ENCODE results near the gene KRTAP5-6. TPM values are rescaled to one million over a fixed set of nuclear protein-coding genes. Genes with fewer than 3 reads are reported as not detected.

Gene KRTAP5-6
- total RNA-seq, 5 donors from 2014 or later (not counting 1 experiment from before 2014, with no cell fraction given) = not detected

- CTCF ChIA-PET = interaction anchor here (0.5 to 4.3 kb wide), 26 partner anchors 10 to 743 kb away, joined by 3 to 70 read pairs (median 4); partner anchors contain the start of gene SYT8 (in 2 of the 2)
- peak; percentile 81 to 88 (median 85) for ATAC-seq (replicated peaks in 1 of 4)
- POLR2A ChIA-PET = no interaction called here
- H3K9me3 Mint-ChIP-seq = peaks cover 0 to 3% (median 0%) of the 10 kb centered on the region in 3 donors
- WGBS (ENCODE audit: insufficient coverage) = 50% methylated on average over 38 of the region's 45 CpGs
- no peaks in the 10 kb centered on the region for H3K36me3 Mint-ChIP-seq
- peak; percentile 30 to 89 (median 69) for DNase-seq
- no peaks in the 10 kb centered on the region for H3K9me3 ChIP-seq
- H3K27ac Mint-ChIP-seq = no peak overlapping the region
- peaks cover 0 to 31% of the 10 kb centered on the region in 2 experiments for H3K4me1 ChIP-seq (ENCODE audit: control insufficient read depth in 1 of 2, extremely low read depth in 1 of 2, insufficient read depth in 2 of 2, low read length in 2 of 2)
- H3K27ac ChIP-seq (ENCODE audit: low read length) = no peak overlapping the region
- H3K4me1 Mint-ChIP-seq = peaks cover 4 to 11% (median 9%) of the 10 kb centered on the region in 3 donors
- H3K4me3 ChIP-seq (ENCODE audit: control insufficient read depth in 1 of 2, extremely low read depth in 1 of 2, low read length in 1 of 2) = peak overlapping the region in 1 of 2 donors; percentile 34
- peaks cover 0 to 68% of the 10 kb centered on the region in 2 experiments for H3K27me3 ChIP-seq (replicated peaks in 1 of 2; ENCODE audit: control insufficient read depth in 2 of 2, extremely low read depth in 1 of 2, insufficient read depth in 2 of 2, low read length in 1 of 2)
- no peaks in the 10 kb centered on the region for H3K36me3 ChIP-seq (ENCODE audit: control insufficient read depth in 2 of 2, extremely low read depth in 1 of 2, insufficient read depth in 1 of 2, low read length in 1 of 2)
- H3K27me3 Mint-ChIP-seq = peaks cover 8 to 40% of the 10 kb centered on the region in 2 donors
- peak overlapping the region in 1 of 3 donors; percentile 24 for H3K4me3 Mint-ChIP-seq
Measured at GRCh38 chr11:1694064-1694845, 2.7 kb upstream of the KRTAP5-6 start.

GRCh38 chr11:1694846-1695547 is 2.0 kb upstream of the KRTAP5-6 start:
- CTCF ChIA-PET = interaction anchor here (0.6 to 4.3 kb wide), 6 partner anchors 10 to 744 kb away, joined by 3 to 70 read pairs (median 4); partner anchors contain the start of gene SYT8 (in 1 of the 2)
- Histone ChIP-seq H3K27me3 (replicated peaks in 1 of 2; ENCODE audit: control insufficient read depth in 2 of 2, extremely low read depth in 1 of 2, insufficient read depth in 2 of 2, low read length in 1 of 2) (peaks cover 0 to 68% of the 10 kb centered on the region in 2 experiments), H3K9me3 (no peaks in the 10 kb centered on the region), H3K4me1 (ENCODE audit: control insufficient read depth in 1 of 2, extremely low read depth in 1 of 2, insufficient read depth in 2 of 2, low read length in 2 of 2) (peaks cover 0 to 24% of the 10 kb centered on the region in 2 experiments), H3K4me3 (ENCODE audit: control insufficient read depth in 1 of 2, extremely low read depth in 1 of 2, low read length in 1 of 2) (no peak overlapping the region), H3K36me3 (ENCODE audit: control insufficient read depth in 2 of 2, extremely low read depth in 1 of 2, insufficient read depth in 1 of 2, low read length in 1 of 2) (no peaks in the 10 kb centered on the region), H3K27ac (ENCODE audit: low read length) (no peak overlapping the region)
- WGBS (ENCODE audit: insufficient coverage) = 85% methylated on average over 15 of the region's 15 CpGs
- no peak for ATAC-seq (replicated peaks in 1 of 4)
- Mint-ChIP-seq H3K27ac (no peak overlapping the region), H3K9me3 (peaks cover 0 to 3% (median 0%) of the 10 kb centered on the region in 3 donors), H3K36me3 (no peaks in the 10 kb centered on the region), H3K4me1 (peaks cover 4 to 11% (median 9%) of the 10 kb centered on the region in 3 donors), H3K4me3 (no peak overlapping the region), H3K27me3 (peaks cover 7 to 33% of the 10 kb centered on the region in 2 donors)
- no peak for DNase-seq
- POLR2A ChIA-PET = no interaction called here

- Mint-ChIP-seq H3K27ac (no peak overlapping the region), H3K27me3 (peaks cover 7 to 27% of the 10 kb centered on the region in 2 donors), H3K4me3 (no peak overlapping the region), H3K9me3 (peaks cover 0 to 3% (median 0%) of the 10 kb centered on the region in 3 donors), H3K36me3 (no peaks in the 10 kb centered on the region), H3K4me1 (peaks cover 5 to 18% (median 10%) of the 10 kb centered on the region in 3 donors)
- H3K36me3 ChIP-seq (ENCODE audit: control insufficient read depth in 2 of 2, extremely low read depth in 1 of 2, insufficient read depth in 1 of 2, low read length in 1 of 2) = no peaks in the 10 kb centered on the region
- H3K4me1 ChIP-seq (ENCODE audit: control insufficient read depth in 1 of 2, extremely low read depth in 1 of 2, insufficient read depth in 2 of 2, low read length in 2 of 2) = peaks cover under 1 to 20% of the 10 kb centered on the region in 2 experiments
- ChIA-PET POLR2A (no interaction called here), CTCF (interaction anchor here (0.7 to 4.3 kb wide), 2 partner anchors 137 kb away, joined by 3 to 70 read pairs; partner anchors contain the start of gene SYT8 (in 1 of the 2))
- 80% methylated on average over 3 of the region's 3 CpGs for WGBS (ENCODE audit: insufficient coverage)
- H3K27me3 ChIP-seq (replicated peaks in 1 of 2; ENCODE audit: control insufficient read depth in 2 of 2, extremely low read depth in 1 of 2, insufficient read depth in 2 of 2, low read length in 1 of 2) = peaks cover 0 to 62% of the 10 kb centered on the region in 2 experiments
- no peak for DNase-seq
- no peak overlapping the region for H3K27ac ChIP-seq (ENCODE audit: low read length)
- no peak for ATAC-seq (replicated peaks in 1 of 4)
- no peaks in the 10 kb centered on the region for H3K9me3 ChIP-seq
- H3K4me3 ChIP-seq (ENCODE audit: control insufficient read depth in 1 of 2, extremely low read depth in 1 of 2, low read length in 1 of 2) = no peak overlapping the region
Measured at GRCh38 chr11:1695548-1696108, 1.4 kb upstream of the KRTAP5-6 start.

GRCh38 chr11:1699771-1700170 is 2.8 kb downstream of the KRTAP5-6 start:
- WGBS (ENCODE audit: insufficient coverage) = 82% methylated on average over 4 of the region's 5 CpGs
- Histone ChIP-seq H3K9me3 (peaks cover 2% of the 10 kb centered on the region), H3K27ac (ENCODE audit: low read length) (no peak overlapping the region), H3K36me3 (ENCODE audit: control insufficient read depth in 2 of 2, extremely low read depth in 1 of 2, insufficient read depth in 1 of 2, low read length in 1 of 2) (no peaks in the 10 kb centered on the region), H3K4me3 (ENCODE audit: control insufficient read depth in 1 of 2, extremely low read depth in 1 of 2, low read length in 1 of 2) (no peak overlapping the region), H3K4me1 (ENCODE audit: control insufficient read depth in 1 of 2, extremely low read depth in 1 of 2, insufficient read depth in 2 of 2, low read length in 2 of 2) (peaks cover 2 to 12% of the 10 kb centered on the region in 2 experiments), H3K27me3 (replicated peaks in 1 of 2; ENCODE audit: control insufficient read depth in 2 of 2, extremely low read depth in 1 of 2, insufficient read depth in 2 of 2, low read length in 1 of 2) (peaks cover 0 to 29% of the 10 kb centered on the region in 2 experiments)
- Mint-ChIP-seq H3K4me3 (no peak overlapping the region), H3K27ac (no peak overlapping the region), H3K27me3 (peaks cover 0 to 5% of the 10 kb centered on the region in 2 donors), H3K9me3 (peaks cover 3 to 14% (median 12%) of the 10 kb centered on the region in 3 donors), H3K36me3 (peaks cover 4% of the 10 kb centered on the region), H3K4me1 (peaks cover 13 to 21% (median 14%) of the 10 kb centered on the region in 3 donors)
- POLR2A ChIA-PET = no interaction called here
- DNase-seq (no peak), ATAC-seq (replicated peaks in 1 of 4) (no peak)
- CTCF ChIA-PET = interaction anchor here in 1 of 2 donors (0.7 kb wide), 1 partner anchor 451 kb away, joined by 3 read pairs; no protein-coding TSS in a partner anchor

- Histone ChIP-seq H3K27ac (ENCODE audit: low read length) (no peak overlapping the region), H3K36me3 (ENCODE audit: control insufficient read depth in 2 of 2, extremely low read depth in 1 of 2, insufficient read depth in 1 of 2, low read length in 1 of 2) (no peaks in the 10 kb centered on the region), H3K27me3 (replicated peaks in 1 of 2; ENCODE audit: control insufficient read depth in 2 of 2, extremely low read depth in 1 of 2, insufficient read depth in 2 of 2, low read length in 1 of 2) (peaks cover 0 to 14% of the 10 kb centered on the region in 2 experiments), H3K4me3 (ENCODE audit: control insufficient read depth in 1 of 2, extremely low read depth in 1 of 2, low read length in 1 of 2) (no peak overlapping the region), H3K4me1 (ENCODE audit: control insufficient read depth in 1 of 2, extremely low read depth in 1 of 2, insufficient read depth in 2 of 2, low read length in 2 of 2) (peaks cover 2 to 12% of the 10 kb centered on the region in 2 experiments), H3K9me3 (peaks cover 2% of the 10 kb centered on the region)
- CTCF ChIA-PET = interaction anchor here (0.6 to 1.5 kb wide), 4 partner anchors 49 to 1337 kb away, joined by 3 to 7 read pairs (median 5); no protein-coding TSS in a partner anchor
- Mint-ChIP-seq H3K4me1 (peaks cover 13 to 21% (median 14%) of the 10 kb centered on the region in 3 donors), H3K27me3 (peaks cover 0 to 5% of the 10 kb centered on the region in 2 donors), H3K27ac (peak overlapping the region in 1 of 2 donors; percentile 87), H3K36me3 (peaks cover 4% of the 10 kb centered on the region), H3K9me3 (peaks cover 3 to 14% (median 12%) of the 10 kb centered on the region in 3 donors), H3K4me3 (peak overlapping the region in 2 of 3 donors; percentile 28 to 58)
- DNase-seq (peak in 3 of 35 experiments; percentile 13 to 32 (median 17)), ATAC-seq (replicated peaks in 1 of 4) (peak; percentile 56 to 68 (median 62))
- 13% methylated on average over 6 of the region's 10 CpGs for WGBS (ENCODE audit: insufficient coverage)
- POLR2A ChIA-PET = no interaction called here
Measured at GRCh38 chr11:1701091-1701807, 4.3 kb downstream of the KRTAP5-6 start.

Data from T-cell (primary cell).